Measurements from ENCODE around the gene DYSF.

Gene DYSF

DNA sequence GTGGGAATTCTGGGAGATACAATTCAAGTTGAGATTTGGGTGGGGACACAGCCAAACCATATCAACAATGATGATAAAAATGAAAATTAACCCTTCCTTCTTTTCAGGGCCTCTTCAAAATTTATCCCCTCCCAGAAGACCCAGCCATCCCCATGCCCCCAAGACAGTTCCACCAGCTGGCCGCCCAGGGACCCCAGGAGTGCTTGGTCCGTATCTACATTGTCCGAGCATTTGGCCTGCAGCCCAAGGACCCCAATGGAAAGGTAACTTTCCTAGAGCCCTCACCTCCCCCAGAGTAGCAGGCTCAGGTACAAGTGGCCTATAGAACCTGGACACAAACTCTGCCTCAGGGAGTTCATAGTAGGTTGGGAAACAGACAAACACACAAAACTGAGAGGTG is 205.4 kb downstream of the DYSF start:
- H2AFZ ChIP-seq (ENCODE audit: low read depth, low read length): no peak overlapping the region
- H3K4me2 ChIP-seq (ENCODE audit: low read length): no peak overlapping the region
- H3K9ac ChIP-seq (ENCODE audit: low read length): no peak overlapping the region
- H3K27ac ChIP-seq (ENCODE audit: low read length): no peak overlapping the region
- no peak for TF ChIP-seq CTCF (IDR thresholded peaks at IDR 0.05; ENCODE audit: low read depth, low read length)
- TF ChIP-seq EZH2phosphoT487 (IDR thresholded peaks at IDR 0.05; ENCODE audit: low read depth): no peak
- H3K36me3 ChIP-seq (replicated peaks; ENCODE audit: low read depth, low read length): no peaks in the 10 kb centered on the region
- no peaks in the 10 kb centered on the region for H3K27me3 ChIP-seq (ENCODE audit: low read depth, low read length)
- H3K79me2 ChIP-seq (ENCODE audit: low read length): no peaks in the 10 kb centered on the region
- no peaks in the 10 kb centered on the region for H4K20me1 ChIP-seq (ENCODE audit: insufficient read depth, low read length)
- H3K4me3 ChIP-seq (ENCODE audit: low read length): no peak overlapping the region
- H3K9me3 ChIP-seq (ENCODE audit: insufficient read depth, low read length): no peaks in the 10 kb centered on the region
- H3K4me1 ChIP-seq (ENCODE audit: low read length): no peaks in the 10 kb centered on the region

DNA sequence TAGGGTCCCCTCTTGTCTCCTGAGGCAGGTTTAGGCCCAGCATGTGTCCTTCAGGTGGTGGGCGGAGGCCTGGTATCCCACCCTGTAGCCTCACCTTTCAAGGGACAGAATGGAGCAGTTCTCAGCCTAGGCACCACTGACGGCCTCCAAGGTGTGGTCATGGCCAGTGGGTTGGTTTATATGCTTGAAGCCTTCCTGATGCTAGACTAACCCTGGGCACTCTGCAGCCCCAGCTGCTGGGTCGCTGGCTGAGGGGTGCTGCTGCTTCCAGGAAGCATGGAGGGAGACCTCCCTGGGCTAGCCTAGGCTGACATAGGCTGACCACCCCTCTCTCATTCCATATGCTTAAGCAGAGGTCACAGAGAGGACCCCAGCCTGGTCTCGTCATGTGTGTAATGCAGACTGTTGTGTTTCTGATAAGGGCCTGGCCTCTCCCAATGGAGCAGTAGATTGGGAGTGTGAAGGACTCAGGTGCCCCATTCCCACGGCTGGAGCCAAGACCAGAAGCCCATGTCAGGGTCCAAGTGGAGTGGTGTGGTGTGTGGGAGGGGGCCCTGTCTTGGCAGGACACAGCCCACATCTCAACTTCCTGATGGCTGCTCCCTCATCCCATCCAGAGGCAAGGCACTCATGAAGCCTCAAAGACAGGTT is 206.6 kb downstream of the DYSF start:
- Histone ChIP-seq H4K20me1 (ENCODE audit: insufficient read depth, low read length) (no peaks in the 10 kb centered on the region), H2AFZ (ENCODE audit: low read depth, low read length) (no peak overlapping the region), H3K27ac (ENCODE audit: low read length) (no peak overlapping the region), H3K4me3 (ENCODE audit: low read length) (no peak overlapping the region), H3K36me3 (replicated peaks; ENCODE audit: low read depth, low read length) (no peaks in the 10 kb centered on the region), H3K9ac (ENCODE audit: low read length) (no peak overlapping the region), H3K9me3 (ENCODE audit: insufficient read depth, low read length) (no peaks in the 10 kb centered on the region), H3K4me1 (ENCODE audit: low read length) (no peaks in the 10 kb centered on the region), H3K27me3 (ENCODE audit: low read depth, low read length) (no peaks in the 10 kb centered on the region), H3K79me2 (ENCODE audit: low read length) (no peaks in the 10 kb centered on the region), H3K4me2 (ENCODE audit: low read length) (no peak overlapping the region)
- no peak for TF ChIP-seq CTCF (IDR thresholded peaks at IDR 0.05; ENCODE audit: low read depth, low read length)
- TF ChIP-seq EZH2phosphoT487 (IDR thresholded peaks at IDR 0.05; ENCODE audit: low read depth): no peak

GRCh38 chr2:71661782-71662181 is 208.4 kb downstream of the DYSF start:
- H3K9me3 ChIP-seq (ENCODE audit: insufficient read depth, low read length): no peaks in the 10 kb centered on the region
- no peaks in the 10 kb centered on the region for H4K20me1 ChIP-seq (ENCODE audit: insufficient read depth, low read length)
- H3K4me1 ChIP-seq (ENCODE audit: low read length): no peaks in the 10 kb centered on the region
- H3K79me2 ChIP-seq (ENCODE audit: low read length): no peaks in the 10 kb centered on the region
- TF ChIP-seq CTCF (IDR thresholded peaks at IDR 0.05; ENCODE audit: low read depth, low read length) (no peak), EZH2phosphoT487 (IDR thresholded peaks at IDR 0.05; ENCODE audit: low read depth) (no peak)
- no peak overlapping the region for H2AFZ ChIP-seq (ENCODE audit: low read depth, low read length)
- no peak overlapping the region for H3K4me3 ChIP-seq (ENCODE audit: low read length)
- H3K9ac ChIP-seq (ENCODE audit: low read length): no peak overlapping the region
- no peaks in the 10 kb centered on the region for H3K36me3 ChIP-seq (replicated peaks; ENCODE audit: low read depth, low read length)
- H3K4me2 ChIP-seq (ENCODE audit: low read length): no peak overlapping the region
- no peaks in the 10 kb centered on the region for H3K27me3 ChIP-seq (ENCODE audit: low read depth, low read length)
- H3K27ac ChIP-seq (ENCODE audit: low read length): no peak overlapping the region

- Histone ChIP-seq H3K27me3 (ENCODE audit: low read depth, low read length) (no peaks in the 10 kb centered on the region), H3K9me3 (ENCODE audit: insufficient read depth, low read length) (no peaks in the 10 kb centered on the region), H3K79me2 (ENCODE audit: low read length) (no peaks in the 10 kb centered on the region), H3K4me2 (ENCODE audit: low read length) (no peak overlapping the region), H3K4me3 (ENCODE audit: low read length) (no peak overlapping the region), H3K9ac (ENCODE audit: low read length) (no peak overlapping the region), H3K36me3 (replicated peaks; ENCODE audit: low read depth, low read length) (no peaks in the 10 kb centered on the region), H2AFZ (ENCODE audit: low read depth, low read length) (no peak overlapping the region), H3K27ac (ENCODE audit: low read length) (no peak overlapping the region), H3K4me1 (ENCODE audit: low read length) (no peaks in the 10 kb centered on the region), H4K20me1 (ENCODE audit: insufficient read depth, low read length) (no peaks in the 10 kb centered on the region)
- no peak for TF ChIP-seq EZH2phosphoT487 (IDR thresholded peaks at IDR 0.05; ENCODE audit: low read depth)
- TF ChIP-seq CTCF (IDR thresholded peaks at IDR 0.05; ENCODE audit: low read depth, low read length): no peak
Measured at GRCh38 chr2:71662665-71663394, 209.5 kb downstream of the DYSF start.
